Right lobe of liver (tissue), 6 donors: Measurements from ENCODE around the gene ARID3B. TPM values are rescaled to one million over a fixed set of nuclear protein-coding genes. Genes with fewer than 3 reads are reported as not detected.
"Not testable (repeated sequence)": the region's sequence is repeated elsewhere in the genome, so short reads cannot be mapped to it uniquely, and the experiment has no call there.

Experiments
- ATAC-seq, 4 donors: fragments of 200-7000 bp; cut with Tn5 transposase; one replicate each; pipeline ENCODE4 v1.9.1; 2020; ENCODE audit warnings: mild to moderate bottlenecking in 4 of 4, moderate library complexity in 4 of 4
- DNase-seq, 3 donors: peaks; one replicate each; pipeline ENCODE4 v3.0.0-alpha.2; 2020
- H3K27ac ChIP-seq, 3 donors: fragments of 200-600 bp; one replicate each; pipeline ENCODE4 v1.8.0; 2022
- H3K27me3 ChIP-seq, 2 donors: fragments of 200-600 bp; one replicate each; pipeline ENCODE4 v1.8.0; 2022
- H3K36me3 ChIP-seq, 4 donors: fragments of 200-600 bp; sonication (generic) in 1 of 4; one replicate each; pipeline versions ENCODE4 v1.5.1 to v1.8.0; 2017 to 2022; ENCODE audit warnings: control low read depth in 1 of 4
- H3K4me1 ChIP-seq, 4 donors: fragments of 200-600 bp; sonication (generic) in 1 of 4; one replicate each; pipeline versions ENCODE4 v1.5.1 to v1.8.0; 2017 to 2022; ENCODE audit warnings: control low read depth in 1 of 4
- H3K4me3 ChIP-seq, 3 donors: fragments of 200-600 bp; one replicate each; pipeline ENCODE4 v1.8.0; 2022
- H3K9me3 ChIP-seq, 4 donors: fragments of 200-600 bp; sonication (generic) in 1 of 4; one replicate each; pipeline versions ENCODE4 v1.5.1 to v1.8.0; 2017 to 2022; ENCODE audit warnings: control low read depth in 1 of 4
- POLR2A ChIP-seq: fragments of 450-650 bp; IDR thresholded peaks from one replicate; pipeline ENCODE4 v1.6.1; 2017; ENCODE audit warnings: antibody characterized with exemption, mild to moderate bottlenecking
- WGBS: methylation state at CpG from one replicate; pipeline ENCODE4 v1.1.6; 2018; ENCODE audit warnings: low coverage, low lambda C conversion rate; ENCODE audit not compliant: insufficient coverage; ENCODE audit errors: missing lambda C conversion rate; 5-methylcytosine and 5-hydroxymethylcytosine counted together
- intact Hi-C, 2 donors: fragments of 100-400 bp; cut with DNase I; formaldehyde crosslinking; loops; one replicate each; pipeline versions ENCODE4 v1.11.2 to v1.14.1; 2022
- total RNA-seq, 6 experiments: library from RNA; depleted of rRNA in 2 of 6; stranded (reverse); fragments of >200 nt in 2 of 6; fragmentation: NEBNext Ultra II Directional in 3 of 6; extraction: Animal tissue kit (Norgen Biotek cat#: 25700) in 3 of 6; gene quantifications; one replicate each; pipeline versions ENCODE4 v1.1.0 to v1.2.4, GENCODE V29; 2016 to 2023
- TF ChIP-seq, protein P1 (sequence below), 4 donors: fragments of 200-600 bp in 3 of 4; fragments of 450-650 bp in 1 of 4; IDR thresholded peaks; one replicate each; pipeline versions ENCODE4 v1.5.1 to v1.8.0; 2016 to 2022; ENCODE audit warnings: antibody characterized with exemption in 4 of 4, mild to moderate bottlenecking in 2 of 4
- donor health status: DM: no; HTN: yes; CAD: no.
- donor health status: DM: no; HTN: no; CAD: no.
- donor health status: DM: no; HTN: no; CAD: no.
- donor health status: DM: no; HTN: yes; CAD: no.
- donor health status: DM: no; HTN: yes; CAD: no.

ARID3B gene
- total RNA-seq, 6 experiments from 2014 or later, result 1.5 to 3.2 (median 2.3) TPM

DNA sequence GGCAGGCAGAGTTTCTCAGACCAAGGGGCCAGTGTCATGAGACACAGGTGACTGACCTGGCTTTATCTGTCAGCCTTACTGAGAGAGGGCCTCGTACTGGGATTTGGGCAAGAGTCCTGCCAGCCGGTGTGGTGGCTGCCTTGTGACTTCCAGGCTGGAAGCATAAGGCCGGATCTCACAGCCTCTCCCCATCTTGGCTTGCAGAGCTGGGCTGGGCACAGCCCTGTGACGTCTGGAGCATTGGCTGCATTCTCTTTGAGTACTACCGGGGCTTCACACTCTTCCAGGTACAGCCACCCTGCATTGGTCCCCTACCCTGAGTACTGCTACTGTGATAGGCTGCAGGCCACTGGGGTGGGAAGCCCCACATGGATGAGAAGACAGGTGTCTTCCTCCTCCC is 86.7 kb downstream of the ARID3B start:
- no peak for DNase-seq
- H3K4me3 ChIP-seq, result no peak overlapping the region
- no CpG with 5 or more reads among the region's 5 CpGs for WGBS
- intact Hi-C loops, result no loop called here
- TF ChIP-seq, protein P1, sequence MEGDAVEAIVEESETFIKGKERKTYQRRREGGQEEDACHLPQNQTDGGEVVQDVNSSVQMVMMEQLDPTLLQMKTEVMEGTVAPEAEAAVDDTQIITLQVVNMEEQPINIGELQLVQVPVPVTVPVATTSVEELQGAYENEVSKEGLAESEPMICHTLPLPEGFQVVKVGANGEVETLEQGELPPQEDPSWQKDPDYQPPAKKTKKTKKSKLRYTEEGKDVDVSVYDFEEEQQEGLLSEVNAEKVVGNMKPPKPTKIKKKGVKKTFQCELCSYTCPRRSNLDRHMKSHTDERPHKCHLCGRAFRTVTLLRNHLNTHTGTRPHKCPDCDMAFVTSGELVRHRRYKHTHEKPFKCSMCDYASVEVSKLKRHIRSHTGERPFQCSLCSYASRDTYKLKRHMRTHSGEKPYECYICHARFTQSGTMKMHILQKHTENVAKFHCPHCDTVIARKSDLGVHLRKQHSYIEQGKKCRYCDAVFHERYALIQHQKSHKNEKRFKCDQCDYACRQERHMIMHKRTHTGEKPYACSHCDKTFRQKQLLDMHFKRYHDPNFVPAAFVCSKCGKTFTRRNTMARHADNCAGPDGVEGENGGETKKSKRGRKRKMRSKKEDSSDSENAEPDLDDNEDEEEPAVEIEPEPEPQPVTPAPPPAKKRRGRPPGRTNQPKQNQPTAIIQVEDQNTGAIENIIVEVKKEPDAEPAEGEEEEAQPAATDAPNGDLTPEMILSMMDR (IDR thresholded peaks at IDR 0.05), result no peak
- TF ChIP-seq POLR2A, result no peak
- H3K9me3 ChIP-seq, result no peaks in the 10 kb centered on the region
- no peak overlapping the region for H3K27ac ChIP-seq
- no peaks in the 10 kb centered on the region for H3K27me3 ChIP-seq
- H3K4me1 ChIP-seq, result peaks cover 0 to 11% (median 5%) of the 10 kb centered on the region in 4 donors
- peaks cover 6 to 80% (median 50%) of the 10 kb centered on the region in 4 donors for H3K36me3 ChIP-seq
- ATAC-seq, result no peak

DNA sequence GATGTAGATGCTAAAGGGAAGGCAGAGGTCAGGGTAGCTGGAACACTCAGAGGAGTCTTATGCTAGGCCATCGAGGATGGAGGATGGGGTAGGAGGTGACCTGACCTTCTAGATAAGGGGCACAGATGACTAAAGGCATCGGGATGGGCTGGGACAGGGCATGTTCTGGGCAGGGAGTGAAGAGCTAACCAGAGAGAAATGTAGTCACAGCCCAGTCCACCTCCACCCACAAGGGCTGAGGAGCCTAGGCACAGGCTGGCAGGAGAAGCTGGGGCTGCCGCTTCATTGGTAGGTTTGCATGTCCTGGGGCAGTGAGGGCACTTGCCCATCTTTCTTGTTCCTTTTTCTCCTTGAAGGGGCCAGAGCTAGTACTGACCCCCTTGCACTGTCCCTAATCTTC is 87.2 kb downstream of the ARID3B start:
- DNase-seq (no peak), ATAC-seq (no peak)
- WGBS, result 39% methylated on average over 2 of the region's 3 CpGs
- no peak overlapping the region for H3K4me3 ChIP-seq
- H3K9me3 ChIP-seq, result no peaks in the 10 kb centered on the region
- H3K27me3 ChIP-seq, result no peaks in the 10 kb centered on the region
- peaks cover 2 to 80% (median 46%) of the 10 kb centered on the region in 4 donors for H3K36me3 ChIP-seq
- H3K27ac ChIP-seq, result no peak overlapping the region
- TF ChIP-seq, protein P1 (IDR thresholded peaks at IDR 0.05), result no peak
- TF ChIP-seq POLR2A, result no peak
- peaks cover 0 to 11% (median 5%) of the 10 kb centered on the region in 4 donors for H3K4me1 ChIP-seq
- intact Hi-C loops, result no loop called here

DNA sequence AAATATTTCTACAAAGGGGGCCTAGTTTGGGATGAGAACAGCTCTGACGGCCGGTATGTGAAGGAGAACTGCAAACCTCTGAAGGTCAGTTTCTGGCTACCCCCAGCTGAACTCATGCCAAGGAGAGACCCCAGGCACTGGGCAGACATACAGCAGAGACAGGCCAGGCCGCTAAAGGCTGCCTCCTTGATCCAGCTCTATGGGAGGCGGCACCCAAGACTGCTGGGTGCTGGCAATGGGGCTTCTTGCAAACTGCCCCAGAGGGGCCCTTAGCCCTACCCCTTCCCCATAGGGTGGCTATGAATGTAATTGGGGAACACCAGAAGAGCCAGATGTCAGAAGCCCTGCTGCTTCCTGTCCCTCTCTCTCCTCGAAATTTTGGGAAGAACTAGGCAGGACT is 87.9 kb downstream of the ARID3B start:
- intact Hi-C loops, result no loop called here
- Histone ChIP-seq H3K27ac (no peak overlapping the region), H3K9me3 (no peaks in the 10 kb centered on the region), H3K36me3 (peaks cover 0 to 78% (median 42%) of the 10 kb centered on the region in 4 donors), H3K4me3 (no peak overlapping the region), H3K4me1 (peaks cover 0 to 11% (median 5%) of the 10 kb centered on the region in 4 donors), H3K27me3 (no peaks in the 10 kb centered on the region)
- no CpG with 5 or more reads among the region's 5 CpGs for WGBS
- no peak for ATAC-seq
- TF ChIP-seq, protein P1 (IDR thresholded peaks at IDR 0.05), result no peak
- no peak for TF ChIP-seq POLR2A
- DNase-seq, result no peak

DNA sequence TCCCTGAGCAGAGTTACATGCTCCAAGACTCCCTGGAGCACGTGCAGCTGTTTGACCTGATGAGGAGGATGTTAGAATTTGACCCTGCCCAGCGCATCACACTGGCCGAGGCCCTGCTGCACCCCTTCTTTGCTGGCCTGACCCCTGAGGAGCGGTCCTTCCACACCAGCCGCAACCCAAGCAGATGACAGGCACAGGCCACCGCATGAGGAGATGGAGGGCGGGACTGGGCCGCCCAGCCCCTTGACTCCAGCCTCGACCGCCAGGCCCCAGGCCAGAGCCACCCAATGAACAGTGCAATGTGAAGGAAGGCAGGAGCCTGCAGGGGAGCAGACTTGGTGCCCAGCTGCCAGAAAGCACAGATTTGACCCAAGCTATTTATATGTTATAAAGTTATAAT is 88.7 kb downstream of the ARID3B start:
- peaks cover 0 to 11% (median 5%) of the 10 kb centered on the region in 4 donors for H3K4me1 ChIP-seq
- not testable (repeated sequence) for H3K9me3 ChIP-seq, H3K27ac ChIP-seq, H3K27me3 ChIP-seq, ATAC-seq, H3K4me3 ChIP-seq, DNase-seq
- peaks cover 0 to 77% (median 36%) of the 10 kb centered on the region in 4 donors for H3K36me3 ChIP-seq
- WGBS, result 73% methylated on average over 2 of the region's 10 CpGs
- intact Hi-C loops, result loop anchor here in 1 of 2 donors (5.0 to 10.0 kb wide), 2 partner anchors 138 to 255 kb away; no protein-coding TSS in a partner anchor

DNA sequence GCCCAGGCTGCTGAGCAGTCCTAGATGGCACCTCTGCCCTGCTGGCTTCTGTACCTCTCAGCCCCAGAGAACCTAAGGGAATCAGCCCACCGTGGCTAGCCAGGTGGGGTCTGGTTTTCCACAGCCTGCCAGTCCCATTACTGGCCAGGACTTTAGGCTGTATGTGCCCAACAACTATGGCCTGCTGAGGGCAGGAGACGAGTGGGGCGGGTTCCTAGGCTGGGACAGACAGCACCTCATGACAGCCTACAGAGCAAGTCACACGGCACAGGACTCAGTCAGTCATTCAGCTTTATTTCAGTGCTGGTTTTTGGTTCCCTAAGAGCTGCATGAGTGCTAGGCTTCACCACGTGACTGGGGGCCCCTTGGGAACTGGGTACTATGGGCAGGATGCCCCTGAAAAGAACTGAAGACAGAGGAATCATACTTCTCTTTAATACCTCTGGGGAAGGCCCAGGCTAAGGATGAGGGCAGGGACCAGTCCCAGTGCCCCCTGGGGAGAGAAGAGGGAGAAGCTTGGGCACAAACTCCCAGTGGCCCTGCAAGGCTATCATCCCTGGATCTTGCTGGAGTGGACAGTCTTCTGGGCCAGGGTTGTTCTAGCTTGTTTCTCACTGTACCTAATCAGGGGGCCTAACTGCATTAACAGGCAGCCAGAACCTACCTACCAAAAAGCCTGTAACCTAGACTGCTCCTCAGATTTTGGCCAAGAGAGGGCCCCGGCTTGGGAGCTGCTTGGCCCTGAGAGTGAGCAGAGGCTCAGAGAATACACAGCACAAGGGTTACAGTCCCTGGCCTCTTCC is 89.5 kb downstream of the ARID3B start:
- ATAC-seq, result no peak
- Histone ChIP-seq H3K4me1 (peaks cover 0 to 11% (median 5%) of the 10 kb centered on the region in 4 donors), H3K4me3 (no peak overlapping the region), H3K27me3 (no peaks in the 10 kb centered on the region), H3K36me3 (peaks cover 0 to 76% (median 32%) of the 10 kb centered on the region in 4 donors), H3K27ac (no peak overlapping the region), H3K9me3 (no peaks in the 10 kb centered on the region)
- TF ChIP-seq, protein P1 (IDR thresholded peaks at IDR 0.05), result no peak
- TF ChIP-seq POLR2A, result no peak
- intact Hi-C loops, result loop anchor here in 1 of 2 donors (5.0 to 10.0 kb wide), 2 partner anchors 137 to 256 kb away; no protein-coding TSS in a partner anchor
- no peak for DNase-seq
- no CpG with 5 or more reads among the region's 6 CpGs for WGBS
